Activated B cell treated with CpG ODN at 0.5 μM for 24 hours (primary cell): ENCODE measurements around the gene EZH1. TPM values are rescaled to one million over a fixed set of nuclear protein-coding genes. Genes with fewer than 3 reads are reported as not detected.

Source experiments
- ATAC-seq: fragments of 200-7000 bp; cut with Tn5 transposase; one replicate; pipeline ENCODE4 v1.10.0; 2021; ENCODE audit warnings: low read depth, mild to moderate bottlenecking, moderate library complexity
- CTCF ChIA-PET: fragments of 350-600 bp; sonication (Branson Sonifier 250); formaldehyde crosslinking; loops from one replicate; lab custom pipeline; 2021; ENCODE audit warnings: antibody characterized with exemption; lab: Charles Lee
- POLR2A ChIA-PET: fragments of 350-600 bp; sonication (Branson Sonifier 250); formaldehyde crosslinking; loops from one replicate; lab custom pipeline; 2021; ENCODE audit warnings: antibody characterized with exemption; lab: Charles Lee
- DNase-seq: peaks from one replicate; pipeline ENCODE4 v3.0.0; 2022
- H3K27ac Mint-ChIP-seq: one replicate; pipeline ENCODE4 v1.8.0; 2020; ENCODE audit warnings: mixed read lengths
- H3K27me3 Mint-ChIP-seq: one replicate; pipeline ENCODE4 v1.8.0; 2021; ENCODE audit warnings: mixed read lengths
- H3K36me3 Mint-ChIP-seq: one replicate; pipeline ENCODE4 v1.8.0; 2021; ENCODE audit warnings: low read depth, mixed read lengths
- H3K4me1 Mint-ChIP-seq: one replicate; pipeline ENCODE4 v1.8.0; 2021; ENCODE audit warnings: mixed read lengths
- H3K4me3 Mint-ChIP-seq: one replicate; pipeline ENCODE4 v1.8.0; 2020; ENCODE audit warnings: mild to moderate bottlenecking, mixed read lengths
- H3K9me3 Mint-ChIP-seq: one replicate; pipeline ENCODE4 v1.8.0; 2020; ENCODE audit warnings: mixed read lengths
- intact Hi-C: fragments of 100-400 bp; cut with micrococcal nuclease; formaldehyde crosslinking; loops from one replicate; pipeline ENCODE4 v1.15.1; 2024
- total RNA-seq: library from RNA; stranded (reverse); gene quantifications from 2 replicates; pipeline ENCODE4 v1.2.3, GENCODE V29; 2022
- TF ChIP-seq, protein P1 (sequence below): fragments of 200-600 bp; IDR thresholded peaks from one replicate; pipeline ENCODE4 v1.8.0; 2022; ENCODE audit warnings: antibody characterized with exemption, mild to moderate bottlenecking

The EZH1 gene
- total RNA-seq, 1 donor from 2014 or later: 81.6 TPM

DNA sequence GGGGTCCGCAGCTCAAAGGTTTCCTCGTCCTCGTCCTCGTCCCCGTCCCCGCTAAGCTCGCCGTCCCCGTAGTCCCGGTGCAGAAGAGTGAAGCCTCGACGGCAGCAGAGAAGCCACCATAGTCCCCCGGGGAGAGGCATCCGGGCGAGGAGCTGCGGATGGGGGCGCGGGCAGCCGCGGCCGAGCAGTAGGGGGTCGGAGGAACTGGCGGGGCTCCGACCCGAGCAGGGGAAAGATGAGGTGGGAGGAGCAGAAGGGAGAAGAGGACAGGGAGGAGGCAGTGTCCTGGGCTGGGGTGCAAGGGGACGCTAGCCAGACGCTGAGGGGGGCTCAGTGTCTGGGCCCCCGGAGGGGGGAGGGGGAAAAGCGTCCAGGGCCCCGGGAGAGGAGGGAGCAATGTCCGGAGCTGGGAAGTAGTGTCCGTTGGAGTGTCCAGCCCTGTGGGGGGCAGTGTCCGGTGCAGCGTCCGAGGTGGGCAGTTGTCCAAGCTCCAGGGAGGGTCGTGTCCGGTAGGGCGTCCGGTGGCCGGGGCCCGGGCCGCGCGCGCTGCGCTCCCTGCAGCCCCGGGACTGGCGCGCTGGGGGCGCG, 68.3 kb downstream of the EZH1 start, which contains the start of gene PLEKHH3:
TSS of gene PLEKHH3 (minus strand) at position 571 of the 588 bp plus-strand sequence. CDS start at position 140, 431 bp downstream.
- TF ChIP-seq, protein P1, sequence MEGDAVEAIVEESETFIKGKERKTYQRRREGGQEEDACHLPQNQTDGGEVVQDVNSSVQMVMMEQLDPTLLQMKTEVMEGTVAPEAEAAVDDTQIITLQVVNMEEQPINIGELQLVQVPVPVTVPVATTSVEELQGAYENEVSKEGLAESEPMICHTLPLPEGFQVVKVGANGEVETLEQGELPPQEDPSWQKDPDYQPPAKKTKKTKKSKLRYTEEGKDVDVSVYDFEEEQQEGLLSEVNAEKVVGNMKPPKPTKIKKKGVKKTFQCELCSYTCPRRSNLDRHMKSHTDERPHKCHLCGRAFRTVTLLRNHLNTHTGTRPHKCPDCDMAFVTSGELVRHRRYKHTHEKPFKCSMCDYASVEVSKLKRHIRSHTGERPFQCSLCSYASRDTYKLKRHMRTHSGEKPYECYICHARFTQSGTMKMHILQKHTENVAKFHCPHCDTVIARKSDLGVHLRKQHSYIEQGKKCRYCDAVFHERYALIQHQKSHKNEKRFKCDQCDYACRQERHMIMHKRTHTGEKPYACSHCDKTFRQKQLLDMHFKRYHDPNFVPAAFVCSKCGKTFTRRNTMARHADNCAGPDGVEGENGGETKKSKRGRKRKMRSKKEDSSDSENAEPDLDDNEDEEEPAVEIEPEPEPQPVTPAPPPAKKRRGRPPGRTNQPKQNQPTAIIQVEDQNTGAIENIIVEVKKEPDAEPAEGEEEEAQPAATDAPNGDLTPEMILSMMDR: no peak
- ChIA-PET CTCF (interaction anchor here (1.0 kb wide), 1 partner anchor 98 kb away, joined by 3 read pairs; no protein-coding TSS in a partner anchor), POLR2A (interaction anchor here (0.6 to 5.5 kb wide), 9 partner anchors 7 to 148 kb away, joined by 3 to 43 read pairs (median 6); partner anchors contain the start of genes BECN1, PSMC3IP, RETREG3 and TUBG1)
- Mint-ChIP-seq H3K36me3 (no peaks in the 10 kb centered on the region), H3K27me3 (peaks cover 12% of the 10 kb centered on the region), H3K4me1 (peaks cover 61% of the 10 kb centered on the region), H3K27ac (peak within 1 kb of the TSS; percentile 78), H3K9me3 (no peaks in the 10 kb centered on the region), H3K4me3 (peak within 1 kb of the TSS; percentile 87)
- ATAC-seq: no peak
- no peak for DNase-seq
- intact Hi-C loops: loop anchor here (1.0 to 5.0 kb wide), 4 partner anchors 18 to 758 kb away; partner anchors contain the start of genes ACLY, BECN1, PSME3 and TUBG2

DNA sequence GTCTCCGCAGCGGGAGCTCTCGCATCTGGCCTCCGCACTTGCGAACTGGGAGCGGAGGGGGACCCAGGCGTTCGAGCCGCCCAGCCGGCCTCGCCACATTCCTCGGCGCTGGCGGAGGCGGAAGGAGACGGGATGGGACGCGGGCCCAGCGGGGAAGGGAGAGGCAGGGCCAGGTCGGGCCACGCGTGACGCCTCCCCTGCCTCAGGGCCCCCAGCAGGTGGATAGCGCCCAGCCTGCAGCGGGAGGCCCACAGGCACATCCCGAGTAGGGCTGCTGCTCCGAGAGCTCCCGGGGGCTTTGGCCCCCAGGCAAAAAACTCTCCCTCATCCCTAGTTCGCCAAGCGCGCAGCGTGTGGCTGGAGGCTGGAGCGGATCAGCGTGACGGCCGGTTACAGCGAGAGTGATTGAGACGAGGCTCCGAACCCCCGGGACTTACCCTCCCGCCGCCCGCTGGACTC, 68.8 kb downstream of the EZH1 start:
- CTCF ChIA-PET: interaction anchor here (1.0 kb wide), 1 partner anchor 98 kb away, joined by 3 read pairs; no protein-coding TSS in a partner anchor
- peaks cover 61% of the 10 kb centered on the region for H3K4me1 Mint-ChIP-seq
- H3K9me3 Mint-ChIP-seq: no peaks in the 10 kb centered on the region
- intact Hi-C loops: loop anchor here (2.0 to 5.0 kb wide), 3 partner anchors 17 to 757 kb away; partner anchors contain the start of genes ACLY, BECN1 and TUBG2
- peaks cover 12% of the 10 kb centered on the region for H3K27me3 Mint-ChIP-seq
- H3K4me3 Mint-ChIP-seq: peak overlapping the region; percentile 80
- POLR2A ChIA-PET: interaction anchor here (0.6 to 5.5 kb wide), 7 partner anchors 30 to 148 kb away, joined by 3 to 43 read pairs (median 6); partner anchors contain the start of genes BECN1, PSMC3IP, RETREG3 and TUBG1
- H3K27ac Mint-ChIP-seq: no peak overlapping the region
- TF ChIP-seq, protein P1: no peak
- DNase-seq (no peak), ATAC-seq (no peak)
- H3K36me3 Mint-ChIP-seq: no peaks in the 10 kb centered on the region

DNA sequence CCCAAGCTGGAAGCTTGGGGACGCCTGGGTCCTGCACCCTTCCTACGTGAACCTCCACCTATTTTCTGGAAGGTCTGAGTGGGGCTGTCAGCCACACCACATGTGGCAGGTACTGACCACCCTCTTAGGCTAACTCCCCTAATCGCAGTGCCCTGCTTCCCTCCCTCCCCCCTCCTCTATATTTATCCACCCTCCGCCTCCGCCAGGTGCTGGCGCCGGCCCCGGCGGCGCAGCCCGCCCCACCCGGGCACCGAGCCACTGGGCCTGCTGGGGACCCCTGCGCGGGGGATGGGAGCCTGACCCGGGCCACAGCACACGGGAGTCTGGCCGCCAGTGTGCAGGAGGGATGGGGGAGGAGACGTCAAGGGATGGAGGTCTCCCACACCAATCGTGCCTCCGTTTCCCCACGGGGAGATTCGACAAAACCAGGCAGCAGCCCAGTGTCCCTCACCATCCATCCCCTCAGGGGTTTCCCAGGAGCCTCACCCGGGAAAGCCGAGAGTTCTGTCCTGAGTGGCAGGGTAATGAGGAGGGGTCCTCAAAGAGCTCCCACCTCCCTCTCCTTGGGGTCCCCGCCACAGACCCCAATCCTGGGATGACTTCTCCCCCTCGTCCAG, 69.4 kb downstream of the EZH1 start:
- CTCF ChIA-PET: interaction anchor here (1.0 kb wide), 1 partner anchor 97 kb away, joined by 3 read pairs; no protein-coding TSS in a partner anchor
- H3K9me3 Mint-ChIP-seq: no peaks in the 10 kb centered on the region
- peak overlapping the region; percentile 11 for H3K4me3 Mint-ChIP-seq
- TF ChIP-seq, protein P1: no peak
- H3K36me3 Mint-ChIP-seq: no peaks in the 10 kb centered on the region
- no peak overlapping the region for H3K27ac Mint-ChIP-seq
- H3K4me1 Mint-ChIP-seq: peaks cover 63% of the 10 kb centered on the region
- POLR2A ChIA-PET: interaction anchor here (0.9 to 5.5 kb wide), 7 partner anchors 30 to 149 kb away, joined by 3 to 43 read pairs (median 6); partner anchors contain the start of genes BECN1, RETREG3, TUBG1 and VPS25
- no peak for DNase-seq
- intact Hi-C loops: loop anchor here (5.0 kb wide), 1 partner anchor 147 kb away; the partner anchor contains the start of gene BECN1
- no peak for ATAC-seq
- H3K27me3 Mint-ChIP-seq: peaks cover 12% of the 10 kb centered on the region

DNA sequence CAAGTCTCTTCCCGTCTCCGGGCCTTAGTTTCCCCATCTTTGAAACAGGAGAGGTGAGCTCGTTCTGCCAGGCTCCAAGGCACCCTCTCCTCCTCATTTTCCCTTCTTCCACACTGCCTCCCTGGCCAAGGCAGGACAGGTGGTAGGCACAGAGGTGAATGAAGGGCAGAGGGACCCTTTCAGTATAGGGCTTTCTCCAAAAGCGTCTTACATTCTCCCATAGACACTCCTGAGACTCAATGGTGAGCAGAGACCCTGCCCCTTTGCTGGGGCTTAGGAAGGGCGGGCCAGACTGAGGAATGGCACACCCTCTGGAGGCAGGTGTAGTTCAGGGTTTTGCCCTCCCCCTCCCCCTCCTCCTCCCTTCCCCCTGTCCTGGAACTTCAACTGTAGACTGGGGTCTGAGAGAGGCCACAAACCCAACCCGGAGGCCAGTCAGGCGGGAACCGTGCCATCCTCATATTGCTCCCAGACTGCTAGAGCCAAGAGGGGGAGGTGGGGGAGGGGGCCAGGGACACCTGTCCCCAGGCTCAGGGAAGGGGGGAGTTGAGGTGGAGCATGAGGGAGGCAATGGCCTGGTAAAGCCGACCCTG, 70.0 kb downstream of the EZH1 start:
- ChIA-PET POLR2A (interaction anchor here (0.6 to 1.5 kb wide), 5 partner anchors 9 to 100 kb away, joined by 3 to 6 read pairs (median 5); partner anchors contain the start of genes RETREG3 and TUBG1), CTCF (interaction anchor here (0.7 to 1.0 kb wide), 2 partner anchors 16 to 97 kb away, joined by 3 read pairs; partner anchors contain the start of genes PSMC3IP and TUBG2)
- Mint-ChIP-seq H3K36me3 (no peaks in the 10 kb centered on the region), H3K9me3 (no peaks in the 10 kb centered on the region), H3K27me3 (peaks cover 12% of the 10 kb centered on the region), H3K4me3 (peak overlapping the region; percentile 73), H3K27ac (no peak overlapping the region), H3K4me1 (peaks cover 62% of the 10 kb centered on the region)
- ATAC-seq (no peak), DNase-seq (no peak)
- TF ChIP-seq, protein P1: no peak
- intact Hi-C loops: loop anchor here (5.0 kb wide), 1 partner anchor 147 kb away; the partner anchor contains the start of gene BECN1
